Keratinocyte (primary cell): ENCODE measurements around the gene DPYD. TPM values are rescaled to one million over a fixed set of nuclear protein-coding genes. Genes with fewer than 3 reads are reported as not detected.

ENCODE experiments used
- DNase-seq: peaks from one replicate; pipeline ENCODE4 v3.0.0-alpha.2; 2011; ENCODE audit warnings: low read depth, missing footprints, low spot score
- FAIRE-seq: peaks from 2 replicates; lab custom pipeline; 2011; peaks lifted over from hg19 to GRCh38; lab: Jason Lieb, UNC
- H2AFZ ChIP-seq: 2 replicates; pipeline ENCODE4 v1.6.0; 2012; ENCODE audit warnings: low read length, control low read depth, inconsistent platforms; ENCODE audit not compliant: control insufficient read depth
- H3K27ac ChIP-seq: 2 replicates; pipeline ENCODE4 v1.5.1; 2011; ENCODE audit warnings: low read length; ENCODE audit not compliant: control insufficient read depth, insufficient read depth
- H3K27me3 ChIP-seq: 3 replicates; pipeline ENCODE4 v1.6.0; 2011; ENCODE audit warnings: low read length; ENCODE audit not compliant: control insufficient read depth, insufficient read depth; ENCODE audit errors: extremely low read depth
- H3K36me3 ChIP-seq, 2 experiments: 2 replicates in 1 of 2; 3 replicates in 1 of 2; pipeline ENCODE4 v1.5.1; 2011; ENCODE audit warnings: low read length in 2 of 2, mild to moderate bottlenecking in 1 of 2; ENCODE audit not compliant: control insufficient read depth in 2 of 2, insufficient read depth in 2 of 2; ENCODE audit errors: extremely low read depth in 1 of 2
- H3K4me1 ChIP-seq: 3 replicates; pipeline ENCODE4 v1.5.1; 2011; ENCODE audit warnings: low read length; ENCODE audit not compliant: control insufficient read depth, insufficient read depth; ENCODE audit errors: extremely low read depth
- H3K4me2 ChIP-seq: 3 replicates; pipeline ENCODE4 v1.6.0; 2011; ENCODE audit warnings: low read depth, low read length; ENCODE audit not compliant: control insufficient read depth, insufficient read depth; ENCODE audit errors: extremely low read depth
- H3K4me3 ChIP-seq, 3 experiments: fragments of 200-600 bp in 1 of 3; sonication (generic) in 1 of 3; 2 replicates in 2 of 3; 3 replicates in 1 of 3; pipeline ENCODE4 v1.5.1; 2011 to 2016; ENCODE audit warnings: low read length in 3 of 3, mild to moderate bottlenecking in 3 of 3, control low read depth in 2 of 3, inconsistent platforms in 1 of 3, low read depth in 1 of 3, mixed read lengths in 1 of 3, mixed run types in 1 of 3, moderate library complexity in 1 of 3; ENCODE audit not compliant: control insufficient read depth in 2 of 3, insufficient read depth in 2 of 3; ENCODE audit errors: extremely low read depth in 1 of 3
- H3K79me2 ChIP-seq: 2 replicates; pipeline ENCODE4 v1.6.0; 2012; ENCODE audit warnings: low read length; ENCODE audit not compliant: control insufficient read depth, insufficient read depth
- H3K9ac ChIP-seq: 3 replicates; pipeline ENCODE4 v1.6.0; 2011; ENCODE audit warnings: low read length; ENCODE audit not compliant: control insufficient read depth, insufficient read depth; ENCODE audit errors: extremely low read depth
- H3K9me1 ChIP-seq: 3 replicates; pipeline ENCODE4 v1.6.0; 2011; ENCODE audit warnings: low read length; ENCODE audit not compliant: control insufficient read depth, insufficient read depth; ENCODE audit errors: extremely low read depth
- H3K9me3 ChIP-seq: 2 replicates; pipeline ENCODE4 v1.5.1; 2012; ENCODE audit warnings: low read depth, low read length; ENCODE audit not compliant: control insufficient read depth
- H4K20me1 ChIP-seq: 3 replicates; pipeline ENCODE4 v1.6.0; 2011; ENCODE audit warnings: low read length; ENCODE audit not compliant: control insufficient read depth, insufficient read depth; ENCODE audit errors: extremely low read depth
- CTCF ChIP-seq, 3 experiments: IDR thresholded peaks in 1 of 3; conservative IDR thresholded peaks in 1 of 3; optimal IDR thresholded peaks in 1 of 3; 2 replicates in 2 of 3; 3 replicates in 1 of 3; pipeline versions ENCODE3 to v1.5.1; 2011; ENCODE audit warnings: low read length in 3 of 3, mild to moderate bottlenecking in 3 of 3, moderate library complexity in 2 of 3, control low read depth in 1 of 3, inconsistent platforms in 1 of 3; ENCODE audit not compliant: insufficient read depth in 2 of 3; ENCODE audit errors: extremely low read depth in 1 of 3
- EZH2 ChIP-seq: IDR thresholded peaks from one replicate; pipeline ENCODE4 v1.6.1; 2012; ENCODE audit warnings: inconsistent platforms, mild to moderate bottlenecking, low read length, moderate library complexity
- dilution Hi-C: fragments of 300-500 bp; cut with MboI; formaldehyde crosslinking; loops from one replicate; pipeline ENCODE4 v1.7.0; 2020; ENCODE audit warnings: low sequenced_read_pairs; ENCODE audit not compliant: extremely low pct_ligation_motif_present
- polyA plus RNA-seq, 5 experiments: library from polyadenylated mRNA; depleted of rRNA in 3 of 5; stranded (reverse) in 3 of 5; stranded (forward) in 1 of 5; unstranded in 1 of 5; fragments of >200 nt; gene quantifications; 1 replicate in 1 of 5; 2 replicates in 3 of 5; 3 replicates in 1 of 5; pipeline versions ENCODE4 v1.2.1 to v1.2.3, GENCODE V29; 2011 to 2012; ENCODE audit warnings: missing spikeins in 2 of 5, low read depth in 1 of 5, low replicate concordance in 1 of 5

Gene DPYD
- polyA plus RNA-seq, 1 donor (not counting 4 experiments of a cell fraction or from before 2014, with no cell fraction given): 1.9 TPM

GRCh38 chr1:97314685-97315084 is 606.1 kb downstream of the DPYD start:
- Histone ChIP-seq H3K9me3 (no peaks in the 10 kb centered on the region), H3K9ac (no peak overlapping the region), H3K27me3 (no peaks in the 10 kb centered on the region), H3K79me2 (no peaks in the 10 kb centered on the region), H3K9me1 (no peaks in the 10 kb centered on the region), H3K4me1 (no peaks in the 10 kb centered on the region), H3K27ac (no peak overlapping the region), H4K20me1 (no peaks in the 10 kb centered on the region), H2AFZ (no peak overlapping the region), H3K36me3 (no peaks in the 10 kb centered on the region), H3K4me3 (no peak overlapping the region), H3K4me2 (no peak overlapping the region)
- DNase-seq (no peak), FAIRE-seq (no peak)
- dilution Hi-C loops: no loop called here
- TF ChIP-seq EZH2: no peak
- TF ChIP-seq CTCF (optimal IDR thresholded peaks at IDR 0.05 in 1 of 3, IDR thresholded peaks at IDR 0.05 in 1 of 3, conservative IDR thresholded peaks at IDR 0.05 in 1 of 3; ENCODE audit: extremely low read depth in 1 of 3, insufficient read depth in 2 of 3, low read length in 3 of 3): no peak

GRCh38 chr1:97308131-97308530 is 612.7 kb downstream of the DPYD start:
- Histone ChIP-seq H3K79me2 (no peaks in the 10 kb centered on the region), H3K36me3 (no peaks in the 10 kb centered on the region), H3K9me3 (no peaks in the 10 kb centered on the region), H4K20me1 (no peaks in the 10 kb centered on the region), H2AFZ (no peak overlapping the region), H3K4me3 (no peak overlapping the region), H3K27ac (no peak overlapping the region), H3K4me1 (no peaks in the 10 kb centered on the region), H3K9ac (no peak overlapping the region), H3K27me3 (no peaks in the 10 kb centered on the region), H3K4me2 (no peak overlapping the region), H3K9me1 (no peaks in the 10 kb centered on the region)
- TF ChIP-seq EZH2: no peak
- no peak for TF ChIP-seq CTCF (optimal IDR thresholded peaks at IDR 0.05 in 1 of 3, IDR thresholded peaks at IDR 0.05 in 1 of 3, conservative IDR thresholded peaks at IDR 0.05 in 1 of 3; ENCODE audit: extremely low read depth in 1 of 3, insufficient read depth in 2 of 3, low read length in 3 of 3)
- FAIRE-seq (no peak), DNase-seq (no peak)
- dilution Hi-C loops: no loop called here
